GM21576 (cell line): ENCODE data around the gene FSTL4.

ENCODE experiments used
- ATAC-seq: cut with Tn5 transposase; IDR thresholded peaks from one replicate; pipeline ENCODE4 v1.9.1; 2021; ENCODE audit warnings: mild to moderate bottlenecking, moderate library complexity; ENCODE audit not compliant: unreplicated experiment

FSTL4 gene

DNA sequence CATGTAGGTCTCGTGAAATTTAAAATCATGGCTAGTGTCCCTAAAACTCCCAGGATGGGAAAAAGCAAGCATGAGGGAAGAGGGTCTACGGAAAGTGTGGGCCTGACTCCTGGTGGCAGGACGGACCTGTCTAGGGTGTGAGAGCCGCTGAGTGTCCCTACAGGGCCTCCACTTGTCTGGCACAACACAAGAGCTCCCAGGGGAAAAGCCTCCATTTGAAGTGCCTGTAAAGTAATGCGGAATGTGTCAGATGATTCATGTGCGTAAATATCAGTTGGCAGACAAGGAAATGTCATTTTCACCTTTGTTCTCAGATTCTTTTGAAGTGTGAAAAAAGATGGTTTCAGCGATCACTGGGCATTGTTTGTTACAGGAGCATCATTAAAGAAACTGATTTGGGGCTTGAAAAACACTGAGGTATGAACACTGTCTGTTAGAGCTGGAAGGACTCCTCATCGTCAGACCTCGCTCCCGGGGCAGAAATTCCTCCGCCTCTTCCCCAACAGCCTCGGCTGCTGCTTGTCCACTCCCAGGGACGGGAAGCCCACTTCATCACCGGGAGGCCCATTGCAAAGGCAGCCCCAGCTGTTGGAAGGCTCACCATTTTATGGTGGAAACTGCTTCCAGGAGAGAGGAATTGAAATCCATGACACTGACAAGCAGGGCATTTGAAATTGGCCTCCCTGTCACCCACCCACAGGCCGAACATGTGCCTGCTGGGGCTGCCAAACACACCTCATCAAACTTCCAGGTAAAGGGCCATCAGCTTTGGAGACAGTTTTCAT, 240.8 kb downstream of the FSTL4 start:
- ATAC-seq: no peak

DNA sequence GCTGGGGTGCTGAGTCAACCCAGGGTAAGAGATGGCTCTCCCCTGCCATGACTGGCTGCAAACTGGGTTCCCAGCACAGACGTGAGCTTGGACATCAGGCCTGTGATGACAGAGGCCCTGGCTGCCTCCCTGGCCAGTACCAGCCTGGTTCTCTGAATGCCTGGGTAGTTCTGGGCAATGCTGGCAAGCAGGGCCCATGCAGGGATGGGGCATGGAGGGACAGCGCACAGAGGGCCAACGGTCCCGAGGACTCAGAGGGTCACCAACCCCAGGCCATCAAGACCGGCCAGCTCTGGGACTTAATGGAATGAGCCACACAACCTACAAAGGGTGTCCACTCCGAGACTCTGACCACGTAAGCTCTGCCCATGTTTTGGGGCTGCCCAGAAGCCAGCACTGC, 241.4 kb downstream of the FSTL4 start:
- no peak for ATAC-seq

DNA sequence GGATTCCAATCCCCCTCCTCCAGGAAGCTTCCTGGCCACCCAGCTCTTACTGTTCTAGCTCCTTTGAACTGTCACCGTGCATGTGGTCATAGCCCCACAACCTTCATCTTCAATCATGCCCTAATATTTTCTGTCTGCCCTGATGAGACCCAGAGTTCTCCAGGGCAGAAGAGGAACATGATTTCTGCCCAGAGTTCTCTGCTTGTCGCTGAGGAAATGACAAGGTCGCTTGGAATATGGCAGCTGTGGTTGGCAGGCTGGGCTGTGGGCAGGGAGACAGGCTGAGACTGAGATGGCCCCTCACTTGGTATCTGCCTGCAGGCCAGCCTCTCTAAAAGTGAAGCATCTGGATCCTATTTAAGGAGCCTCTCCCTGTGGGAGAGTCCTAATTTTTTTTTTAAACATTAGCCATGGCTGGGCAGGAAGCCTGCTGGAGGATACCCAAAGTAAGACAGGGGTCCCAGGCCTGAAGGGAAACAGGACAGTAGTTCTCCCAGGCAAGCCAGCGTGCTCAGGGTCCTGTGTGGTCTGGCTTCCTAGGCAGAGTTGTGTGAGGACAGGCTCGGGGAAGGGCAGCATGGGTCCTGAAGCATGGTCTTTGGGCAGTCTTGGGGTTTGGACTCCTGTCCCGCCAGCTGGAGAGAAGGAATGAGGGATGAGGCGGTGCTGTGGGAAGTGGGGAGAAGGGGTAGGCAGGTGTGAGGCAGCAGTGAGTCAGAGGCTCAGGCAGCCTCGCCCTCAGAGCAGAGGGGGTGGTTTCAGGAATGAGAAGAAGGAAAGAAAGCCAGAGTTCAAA, 242.1 kb downstream of the FSTL4 start:
- ATAC-seq: no peak

DNA sequence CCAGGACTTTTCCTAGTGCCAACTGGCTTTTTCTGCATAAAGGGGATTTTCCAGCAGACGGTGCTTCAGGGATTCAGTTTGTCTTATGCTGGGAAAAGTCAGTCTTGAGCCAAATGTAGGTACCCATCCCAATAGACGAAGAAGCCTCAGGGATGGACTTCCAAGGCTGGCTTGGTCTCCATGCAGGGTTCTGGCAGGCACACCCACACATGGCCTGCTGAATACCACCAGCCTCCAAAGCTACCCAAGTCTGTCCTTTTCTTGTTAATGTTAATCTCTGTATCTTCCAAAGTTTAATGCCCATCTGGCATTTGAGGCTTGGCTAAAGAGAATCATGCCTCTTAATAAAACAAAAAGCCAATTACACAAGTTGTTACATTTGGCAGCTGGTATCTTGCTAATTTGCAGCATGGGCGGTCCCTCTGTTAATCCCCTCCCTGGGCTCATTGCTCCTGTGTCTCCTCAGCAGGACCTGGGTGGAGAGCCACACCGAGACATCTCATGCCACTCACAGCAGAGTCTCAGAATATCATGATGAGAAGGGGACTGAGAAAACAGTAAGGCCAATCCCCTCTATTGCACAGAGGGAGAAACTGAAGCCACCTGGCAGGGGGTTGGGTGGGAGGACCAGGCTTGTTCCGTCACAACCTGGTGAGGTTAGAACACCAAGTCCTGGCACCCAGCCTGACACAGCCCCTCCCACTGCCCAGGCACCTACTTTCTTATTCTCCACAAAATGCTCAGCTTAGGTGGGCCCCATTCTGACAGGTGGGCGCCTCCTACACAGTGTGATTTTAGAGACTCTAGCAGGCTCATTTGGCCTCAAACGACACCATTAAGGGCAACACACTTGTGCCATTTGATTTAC, 243.2 kb downstream of the FSTL4 start:
- no peak for ATAC-seq

DNA sequence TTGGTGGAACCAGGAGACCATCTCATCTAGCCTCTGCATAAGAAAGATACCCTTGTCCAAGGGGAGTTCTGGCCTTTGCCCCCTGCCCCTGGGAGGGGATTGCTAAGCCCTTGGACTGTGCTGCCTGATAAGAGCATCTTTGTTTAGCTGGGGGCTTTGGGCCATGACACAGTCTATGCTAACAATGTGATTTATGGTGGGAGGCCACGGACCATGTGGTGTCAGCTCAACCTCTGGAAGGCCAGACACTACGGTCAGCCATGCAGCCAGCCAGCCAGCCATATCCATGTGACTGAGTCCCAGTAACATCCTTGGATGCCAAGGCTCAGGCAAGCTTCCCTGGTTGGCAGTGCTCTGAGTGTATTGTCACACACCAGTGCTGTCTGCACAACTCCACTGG, 244.4 kb downstream of the FSTL4 start:
- no peak for ATAC-seq

DNA sequence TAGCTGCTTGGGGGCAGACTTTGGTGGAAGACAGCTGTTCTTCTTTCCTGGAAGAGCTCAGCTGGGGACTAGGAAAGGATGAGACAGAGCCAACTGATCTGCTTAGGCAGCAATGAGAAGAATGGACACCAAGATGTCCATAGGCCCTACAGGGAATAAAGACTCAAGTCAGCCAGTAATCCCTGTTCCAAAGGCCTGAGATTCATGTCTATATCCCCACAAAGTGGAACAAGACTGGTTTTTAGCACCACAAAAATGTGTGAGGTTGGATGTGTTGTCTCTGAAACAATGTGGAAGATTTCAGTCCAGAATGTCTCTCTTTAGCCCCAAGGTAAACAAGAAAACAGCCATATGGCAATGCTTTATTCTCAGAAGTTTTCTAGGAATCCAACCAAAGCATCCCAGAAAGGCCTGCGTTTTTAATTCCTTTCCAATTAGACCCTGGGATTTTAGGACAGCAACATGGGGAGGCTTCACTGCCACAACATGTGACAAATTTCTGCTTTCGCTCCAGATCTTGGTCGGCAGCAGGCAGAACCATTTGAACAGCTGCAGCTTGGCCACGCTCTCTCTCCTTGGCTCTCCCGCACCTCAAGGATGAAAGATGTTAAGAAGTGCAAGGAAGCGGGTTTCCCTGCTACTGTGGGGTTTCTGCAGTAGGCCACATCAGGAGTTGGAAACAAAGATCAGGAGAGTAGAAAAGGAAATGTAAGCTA, 245.1 kb downstream of the FSTL4 start:
- no peak for ATAC-seq

DNA sequence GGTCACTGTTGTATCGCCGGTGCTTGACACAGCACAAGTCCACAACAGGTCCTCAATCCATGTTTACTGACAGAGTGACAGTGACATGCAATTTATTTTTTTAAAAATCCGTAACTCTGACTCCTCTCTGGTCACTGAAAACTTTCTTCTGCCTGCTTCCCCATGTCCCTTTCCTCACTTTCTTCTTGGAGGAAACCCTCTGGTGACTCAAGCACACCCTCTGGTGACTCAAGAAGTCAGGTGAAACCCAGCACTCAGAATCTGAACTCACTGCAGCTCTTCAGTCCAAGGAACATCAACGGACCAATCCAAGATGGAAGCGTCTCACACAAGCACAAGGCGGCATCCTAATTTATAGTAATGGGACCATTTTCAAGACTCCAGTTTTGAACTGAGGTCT, 245.9 kb downstream of the FSTL4 start:
- ATAC-seq: no peak

DNA sequence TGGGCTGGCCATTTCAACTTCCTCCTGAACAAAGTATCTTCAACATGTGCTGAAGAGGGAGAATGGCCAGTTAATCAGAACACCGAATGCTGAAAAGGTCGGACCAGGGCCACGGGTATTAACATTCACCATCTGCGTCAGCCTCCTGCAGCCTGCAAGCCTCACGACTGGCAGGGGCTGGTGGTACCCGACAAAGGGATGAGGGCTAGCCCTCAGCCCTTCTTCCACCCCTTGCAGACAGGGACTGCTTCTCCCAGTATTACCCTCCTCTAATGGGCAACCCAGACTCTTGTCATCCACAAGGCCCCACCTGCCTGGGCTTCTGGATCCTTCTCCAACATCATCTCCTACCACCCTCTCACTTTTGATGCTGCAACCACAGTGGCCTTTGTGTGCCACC, 246.6 kb downstream of the FSTL4 start:
- ATAC-seq: no peak

DNA sequence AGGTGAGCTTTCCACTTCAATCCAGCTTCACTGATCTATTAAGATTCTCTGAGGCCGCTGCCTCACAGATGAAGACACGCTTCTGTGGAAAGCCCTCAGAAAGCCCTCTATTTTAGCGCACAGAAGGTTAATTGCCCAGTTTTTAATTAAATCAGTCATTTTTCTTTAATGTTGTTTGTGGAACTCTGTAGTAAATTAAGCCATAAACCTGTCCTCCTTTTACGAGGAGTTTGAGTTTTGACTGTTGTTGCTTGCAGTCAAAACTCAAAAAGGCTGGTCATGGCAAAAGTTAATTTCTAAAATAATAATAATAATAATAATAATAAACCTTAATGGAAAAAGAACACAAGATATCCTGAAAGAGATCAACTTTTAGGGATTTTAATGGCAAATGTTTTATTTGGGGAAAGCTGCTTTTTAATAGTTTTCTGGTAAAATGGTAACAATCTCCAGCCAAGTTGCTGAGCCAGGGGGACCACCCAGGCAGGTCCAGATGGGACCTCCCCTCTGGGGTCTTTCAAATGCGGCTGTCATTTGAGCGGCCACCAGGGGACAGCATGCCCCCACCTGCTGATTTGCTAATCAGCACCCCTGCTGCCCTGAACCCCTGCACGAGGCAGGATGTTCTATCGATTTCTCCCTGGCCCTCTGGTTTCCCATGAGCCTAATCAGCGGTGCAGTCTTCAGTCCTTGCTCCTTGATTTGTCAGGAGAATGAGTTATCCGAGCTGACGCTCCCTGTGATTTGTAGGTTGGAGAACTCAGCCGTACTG, 247.2 kb downstream of the FSTL4 start:
- ATAC-seq: no peak

DNA sequence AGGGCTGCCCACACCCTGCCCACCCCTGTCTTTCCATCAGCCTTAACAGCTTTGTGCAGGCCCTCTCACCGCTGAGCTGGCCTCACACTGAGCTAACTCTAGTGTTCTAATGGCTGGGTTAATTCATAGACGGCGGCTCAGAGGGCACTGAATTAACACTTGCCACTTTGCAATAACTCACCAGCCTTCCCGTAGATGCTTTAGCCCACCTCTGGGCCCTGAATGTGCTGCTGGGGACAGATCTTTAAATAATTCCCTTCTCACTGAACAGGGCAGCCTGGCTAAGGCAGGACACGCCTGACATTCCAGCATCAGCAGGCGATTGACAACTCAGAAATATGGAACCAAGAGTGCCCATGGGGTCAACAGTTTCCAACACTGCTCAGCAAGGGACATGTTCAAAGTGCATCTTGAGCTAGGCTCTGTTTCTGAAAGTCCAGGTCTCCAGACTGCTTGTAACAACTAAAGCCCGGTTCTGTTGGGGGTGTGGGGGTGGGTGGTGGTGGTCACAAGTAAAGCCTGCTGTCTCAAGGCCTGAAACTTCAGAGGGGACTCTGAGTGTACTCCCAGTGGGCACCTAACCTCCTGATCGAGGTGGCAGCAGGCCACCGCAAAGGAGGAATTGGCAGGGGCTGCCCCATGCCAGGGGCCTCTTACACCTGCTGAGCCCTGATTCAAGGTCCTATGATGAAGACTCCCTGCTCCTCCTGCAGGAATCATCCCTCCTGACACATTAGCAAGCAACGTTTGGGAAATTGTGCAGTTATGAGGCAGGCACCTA, 248.3 kb downstream of the FSTL4 start:
- ATAC-seq: no peak

DNA sequence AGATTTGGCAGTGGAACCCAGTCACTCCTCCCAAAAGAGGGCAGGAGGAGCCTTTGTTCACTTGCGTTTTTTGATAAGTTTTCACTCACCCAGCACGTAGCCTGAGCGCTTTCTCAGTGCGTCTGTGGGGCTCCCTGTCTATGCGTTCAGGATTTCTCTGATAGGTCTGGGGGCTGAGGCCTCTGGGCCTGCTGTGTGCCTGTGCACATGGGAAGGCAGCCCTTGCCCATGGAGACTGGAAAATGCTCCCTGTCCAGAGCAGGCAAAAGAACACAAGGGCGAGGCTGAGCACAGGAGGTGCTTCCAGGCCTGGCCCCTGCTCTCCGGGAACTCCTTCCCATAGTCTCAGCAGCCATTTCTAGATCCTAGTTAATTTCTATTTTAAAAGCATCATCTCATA, 249.9 kb downstream of the FSTL4 start:
- no peak for ATAC-seq

DNA sequence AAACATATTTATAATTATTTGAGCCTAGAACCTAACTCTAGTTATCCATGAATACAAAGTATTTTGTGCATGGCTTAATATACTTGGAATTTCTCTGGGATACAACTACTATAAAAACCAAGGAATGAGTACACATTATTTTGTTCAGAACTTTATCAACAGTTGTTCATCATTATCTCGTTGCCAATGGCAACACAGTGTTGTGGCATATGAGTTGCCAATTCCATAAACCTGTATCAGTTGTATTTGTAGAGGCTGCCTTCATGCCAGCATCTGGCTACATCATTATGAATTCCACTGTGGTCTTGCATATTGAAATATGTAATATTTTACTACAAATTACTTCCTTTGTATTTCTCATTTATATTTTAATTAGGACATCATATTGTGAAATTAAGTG, 250.4 kb downstream of the FSTL4 start:
- ATAC-seq: no peak

DNA sequence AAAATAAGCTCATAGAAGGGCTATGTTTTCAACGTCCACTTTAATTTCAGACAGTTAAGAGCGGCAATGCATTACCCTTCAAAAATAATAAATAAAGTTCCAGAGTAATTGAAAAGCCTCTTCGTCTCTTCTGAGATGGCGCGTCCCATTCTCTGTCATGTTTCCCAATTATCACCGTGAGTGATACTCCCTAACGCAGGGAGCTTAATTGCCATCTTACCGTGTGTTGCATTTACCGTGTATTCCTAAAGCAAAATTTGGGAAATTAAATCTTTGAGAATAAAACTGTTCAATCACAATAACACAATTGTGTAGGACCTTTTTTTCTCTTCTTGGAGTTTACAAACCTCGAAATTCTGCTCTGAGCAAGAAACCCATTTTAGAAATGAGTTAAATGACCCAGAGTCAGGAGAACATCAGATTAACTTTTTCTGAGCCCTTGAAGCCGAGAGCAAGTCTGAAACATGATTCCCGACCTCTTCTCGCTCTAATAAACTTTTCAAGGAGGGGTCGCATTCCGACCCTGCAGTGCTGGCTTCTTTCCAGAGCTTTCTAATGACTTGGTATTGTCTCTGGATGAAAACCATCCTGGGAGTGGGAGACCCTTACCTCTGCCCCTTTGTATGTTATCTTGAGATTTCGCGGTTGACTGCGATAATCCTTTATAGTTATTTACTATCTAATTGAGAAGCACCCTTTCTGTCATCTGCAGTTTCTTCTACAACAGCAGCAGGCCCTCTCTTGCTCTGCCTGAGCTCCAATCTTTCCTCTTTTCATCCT, 251.5 kb downstream of the FSTL4 start:
- no peak for ATAC-seq

DNA sequence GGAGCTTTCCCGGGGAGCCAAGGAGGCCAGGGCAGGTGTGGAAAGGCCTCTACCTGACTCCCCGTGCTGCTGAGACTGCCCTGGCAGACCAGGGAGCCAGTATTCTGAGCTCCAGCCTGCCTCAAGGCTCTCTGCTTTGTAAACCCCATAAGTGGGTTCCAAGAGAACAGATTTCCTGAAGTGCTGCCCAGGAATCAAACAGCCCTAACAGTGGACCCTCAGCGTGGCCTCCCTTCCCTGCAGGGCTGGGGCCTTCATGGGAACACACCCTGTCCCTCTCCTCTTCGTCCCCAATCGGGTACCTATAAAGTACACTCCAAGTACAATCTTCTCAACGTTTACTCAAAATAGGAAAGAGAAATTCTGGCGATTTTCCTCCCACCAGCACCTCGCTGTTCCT, 252.5 kb downstream of the FSTL4 start:
- ATAC-seq: no peak

DNA sequence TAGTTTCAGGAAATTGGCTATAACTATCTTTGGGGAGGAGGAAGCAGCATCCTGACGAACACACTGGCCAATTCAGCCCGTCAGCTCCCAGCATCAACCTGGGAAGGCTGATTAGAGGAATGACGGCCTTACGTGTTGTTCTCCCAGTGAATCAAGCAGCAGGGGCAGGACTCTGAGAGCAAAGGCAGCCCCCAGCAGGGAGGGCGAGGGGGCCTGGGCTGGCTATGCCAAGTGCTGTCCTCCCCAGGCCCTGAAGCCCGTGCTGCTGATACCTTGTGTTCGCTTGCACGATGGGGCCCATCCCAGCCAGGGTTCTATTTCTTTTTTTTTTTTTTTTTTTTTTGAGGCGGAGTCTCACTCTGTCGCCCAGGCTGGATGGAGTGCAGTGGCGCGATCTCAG, 254.1 kb downstream of the FSTL4 start:
- no peak for ATAC-seq

DNA sequence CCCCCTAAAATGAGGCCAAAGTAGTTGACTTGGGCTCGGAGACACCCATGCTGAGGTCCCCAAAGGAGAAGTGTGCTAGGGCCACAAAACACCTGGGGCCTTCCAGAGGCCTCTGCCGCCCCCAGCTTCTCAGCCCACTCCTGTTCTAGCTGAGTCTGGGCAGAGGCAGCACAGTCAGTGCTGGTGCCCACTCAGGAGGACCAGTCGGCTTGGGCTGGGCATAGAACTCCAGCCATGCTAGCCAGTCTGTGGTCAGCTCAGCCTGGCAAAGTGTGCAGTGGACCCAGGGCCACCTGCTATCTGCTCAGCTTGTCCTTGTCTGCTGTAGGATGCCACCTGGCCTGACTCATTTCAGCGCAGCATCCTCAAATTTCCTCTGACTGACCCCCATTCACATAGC, 254.6 kb downstream of the FSTL4 start:
- no peak for ATAC-seq

DNA sequence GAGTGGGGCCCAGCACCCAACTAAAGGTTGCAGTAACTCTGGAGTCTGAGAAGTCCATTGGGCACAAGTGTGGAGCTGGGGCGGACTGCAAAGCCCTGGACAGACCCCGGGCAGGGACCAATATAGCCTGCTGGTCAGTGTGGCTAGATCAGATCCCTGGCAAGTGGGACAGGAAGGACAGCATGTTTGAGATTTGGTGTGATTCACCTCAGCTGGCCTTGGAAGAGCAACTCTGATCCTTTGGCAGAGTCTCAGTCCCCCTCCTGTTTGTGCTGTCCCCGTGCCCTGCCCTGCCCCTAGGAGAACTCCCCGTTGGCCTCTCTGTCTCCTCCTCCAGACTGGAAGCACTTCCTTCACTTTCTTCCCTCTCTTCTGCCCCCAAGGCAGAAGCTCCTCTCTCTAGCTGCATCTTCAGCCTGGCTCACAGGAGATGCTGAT, 255.3 kb downstream of the FSTL4 start:
- no peak for ATAC-seq

DNA sequence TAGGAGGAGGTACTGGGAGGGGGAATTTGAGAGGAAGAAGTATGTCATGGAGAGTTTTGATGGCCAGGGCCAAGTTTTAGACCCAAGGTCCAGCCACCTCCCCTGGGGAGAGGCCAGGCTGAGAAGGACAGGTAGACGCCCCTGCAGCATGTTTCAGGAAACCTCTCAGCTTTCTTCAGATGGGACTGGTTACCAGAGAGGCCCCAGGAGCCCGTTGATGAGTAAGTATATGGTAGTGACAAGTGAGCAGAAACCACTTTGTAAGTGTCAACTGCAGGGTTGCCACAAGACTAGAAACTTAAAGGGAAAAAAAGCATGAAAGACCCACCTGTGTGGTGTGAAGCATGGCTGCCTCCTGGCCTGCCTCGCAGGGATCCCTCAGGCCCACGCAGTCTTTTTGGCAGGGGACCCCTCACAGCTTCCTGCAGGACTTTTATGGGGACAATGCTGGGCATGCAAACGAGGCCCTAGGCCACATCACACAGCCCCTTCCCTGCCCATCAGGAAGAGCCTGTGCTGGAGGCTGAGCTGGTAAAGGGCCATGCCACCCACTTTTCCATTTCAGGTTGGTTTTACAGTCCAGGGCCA, 255.9 kb downstream of the FSTL4 start:
- no peak for ATAC-seq
